GM19238 (cell line): ENCODE results near the gene KRT85.
"Not testable (repeated sequence)": the region's sequence is repeated elsewhere in the genome, so short reads cannot be mapped to it uniquely, and the experiment has no call there.

Experiments
- DNase-seq: peaks from one replicate; pipeline ENCODE4 v3.0.0; 2011; ENCODE audit warnings: low spot score; ENCODE audit not compliant: insufficient read length

Gene KRT85

DNA sequence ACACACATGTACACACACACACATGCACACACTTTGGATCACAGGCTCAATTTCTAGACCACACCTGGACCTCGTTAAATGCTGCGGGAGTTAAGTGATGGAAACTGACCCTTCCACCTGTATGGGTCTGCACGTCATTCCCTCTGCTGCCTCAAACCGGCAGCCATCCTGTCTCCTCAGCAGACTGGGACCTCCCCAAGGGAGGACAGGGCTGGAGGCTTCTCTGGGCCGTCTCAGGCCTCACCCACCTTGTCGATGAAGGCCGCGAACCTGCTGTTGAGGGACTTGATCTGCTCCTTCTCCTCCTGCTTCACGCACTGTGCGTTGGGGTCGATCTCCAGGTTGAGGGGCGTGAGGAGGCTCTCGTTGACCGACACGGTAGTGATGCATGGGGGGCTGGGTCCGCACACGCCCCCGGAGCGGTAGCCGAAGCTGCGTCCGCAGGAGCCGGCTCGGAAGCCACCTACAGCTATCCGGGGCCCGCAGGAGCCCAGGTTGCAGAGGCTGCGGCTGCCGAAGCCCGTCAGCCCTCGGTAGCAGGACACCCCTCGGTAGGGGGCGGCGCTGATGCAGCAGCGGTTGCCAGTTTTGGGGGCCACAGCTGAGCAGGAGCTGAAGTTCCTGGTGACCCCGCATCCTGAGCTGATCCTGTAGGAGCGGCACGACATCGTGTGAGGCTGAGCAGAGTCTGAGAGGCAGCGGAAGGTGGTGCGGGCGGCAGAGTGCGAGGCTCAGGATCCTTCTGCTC, at the start of gene KRT85:
KRT85 (minus strand) TSS at position 744 of the 748 bp plus-strand sequence; CDS start at position 668, 76 bp downstream.
- DNase-seq: no peak

DNA sequence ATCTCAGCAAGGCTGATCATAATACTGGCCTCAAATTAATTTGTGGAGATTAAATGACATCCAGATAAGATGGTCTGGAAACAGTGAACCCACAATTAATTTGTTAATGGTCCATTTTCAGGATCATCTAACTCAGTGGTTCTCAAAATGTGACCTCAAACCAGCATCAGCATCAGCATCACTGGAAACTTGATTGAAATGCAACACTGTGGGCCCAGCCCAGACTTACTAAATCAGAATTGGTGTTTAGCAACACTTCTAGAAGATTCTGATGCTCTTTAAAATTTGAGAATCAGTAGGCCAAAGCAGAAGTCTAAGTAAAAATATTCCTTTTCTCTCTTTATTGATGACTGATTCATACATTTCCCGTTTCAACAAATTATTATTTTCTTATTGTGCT, 49.5 kb upstream of the KRT85 start:
- no peak for DNase-seq

DNA sequence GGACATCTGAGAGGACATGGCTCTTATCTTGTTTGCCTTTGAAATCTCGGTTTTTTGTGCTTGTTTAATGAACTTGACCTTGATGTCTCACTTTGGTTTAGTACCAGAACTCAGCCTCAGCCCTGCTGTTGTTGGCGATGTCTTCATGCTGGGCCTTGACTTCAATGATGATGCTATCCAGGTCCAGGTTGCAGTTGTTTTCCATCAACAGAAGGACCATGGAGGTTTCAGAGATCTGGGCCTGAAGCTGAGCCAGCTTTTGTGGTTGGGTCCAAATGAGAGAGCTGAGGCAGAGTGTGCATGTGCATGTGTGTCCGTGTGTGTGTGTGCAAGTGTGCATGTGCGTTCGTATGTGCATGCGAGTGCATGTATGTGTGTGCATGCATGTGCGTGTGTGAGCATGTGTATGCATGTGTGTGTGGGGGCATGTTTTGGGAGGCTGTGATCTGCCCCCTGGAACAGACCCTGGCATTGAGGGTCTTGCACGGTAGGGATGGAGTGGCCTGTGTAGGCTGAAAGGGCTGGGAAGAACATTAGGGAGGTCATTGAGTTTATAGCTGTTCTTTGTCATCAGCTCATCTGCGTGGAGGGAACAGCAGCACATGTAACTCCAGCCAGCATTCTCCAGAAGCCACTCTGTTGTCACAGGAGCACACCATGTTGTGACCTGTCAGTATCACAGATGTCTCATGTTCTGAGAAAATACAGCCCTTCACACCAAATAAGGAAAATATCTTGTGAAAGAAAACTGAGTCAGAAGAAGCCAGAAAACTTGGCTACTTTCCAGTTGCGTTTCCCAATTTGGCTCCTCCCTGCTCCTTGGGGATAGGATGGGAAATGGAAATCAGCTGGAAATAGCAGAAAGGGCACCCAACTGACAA, 48.8 kb upstream of the KRT85 start:
- DNase-seq: no peak

DNA sequence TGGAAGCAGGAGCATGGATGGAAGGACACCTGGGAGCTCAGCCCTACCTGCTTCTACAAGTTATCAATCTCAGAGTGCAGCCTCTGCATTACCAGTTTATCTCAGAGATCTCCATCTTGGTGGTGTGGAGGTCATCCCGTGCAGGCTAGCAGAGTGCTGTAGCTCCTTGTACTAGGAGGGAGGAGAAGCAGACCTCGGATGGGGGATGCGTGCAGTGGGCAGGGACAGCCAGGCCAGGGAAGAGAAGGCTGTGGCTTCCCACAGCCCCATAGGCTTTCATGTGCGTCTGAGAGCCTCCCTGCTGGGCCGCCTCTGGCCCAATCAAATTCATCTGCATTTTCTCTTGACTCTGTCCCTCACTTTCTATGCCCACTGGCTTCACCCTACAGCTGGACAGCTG, 47.7 kb upstream of the KRT85 start:
- no peak for DNase-seq

DNA sequence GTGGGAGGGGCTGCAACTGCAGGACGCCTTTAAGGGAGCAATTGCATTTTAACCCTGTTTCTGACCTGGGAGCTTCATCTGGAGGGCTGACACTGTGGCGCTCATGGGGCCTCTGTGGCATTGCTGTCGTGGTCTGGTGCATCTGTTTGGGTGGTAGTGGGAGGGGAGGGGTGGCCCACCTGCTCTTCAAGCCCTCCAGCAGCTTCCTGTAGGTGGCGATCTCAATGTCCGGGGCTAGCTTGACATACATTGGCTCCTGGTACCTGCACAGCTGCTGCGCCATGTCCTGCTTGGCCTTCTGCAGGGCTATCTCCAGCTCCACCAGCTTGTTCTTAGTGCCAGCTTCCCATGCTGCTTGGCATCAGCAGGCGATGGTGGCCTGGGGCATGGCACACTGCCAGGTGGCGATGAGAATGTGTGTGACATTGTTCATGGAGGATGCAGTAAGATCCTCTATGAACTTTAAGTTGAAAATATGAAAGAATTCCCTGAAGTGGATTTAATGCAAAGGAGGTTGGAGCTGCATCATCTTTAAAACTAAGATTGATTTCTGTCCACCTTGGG, 46.6 kb upstream of the KRT85 start:
- no peak for DNase-seq

DNA sequence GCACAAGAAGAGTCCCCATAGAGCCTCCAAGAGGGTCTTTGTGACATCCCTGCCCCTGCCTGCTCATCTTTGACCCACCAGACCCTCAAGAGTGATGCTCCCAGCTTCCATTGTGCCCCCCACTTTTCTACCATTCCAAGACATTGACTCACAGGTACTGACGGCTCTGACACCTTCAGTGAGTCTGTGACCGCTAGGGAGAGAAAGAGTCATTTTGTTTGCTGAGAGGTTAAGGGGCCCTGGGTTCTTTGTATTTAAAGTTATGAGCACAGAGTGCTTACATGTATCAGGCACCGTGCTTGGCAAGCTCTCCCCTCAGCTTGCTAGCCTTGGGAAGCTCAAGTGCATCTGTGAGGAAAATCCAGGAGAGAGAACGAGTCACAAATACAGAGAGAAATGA, 45.9 kb upstream of the KRT85 start:
- DNase-seq: no peak

DNA sequence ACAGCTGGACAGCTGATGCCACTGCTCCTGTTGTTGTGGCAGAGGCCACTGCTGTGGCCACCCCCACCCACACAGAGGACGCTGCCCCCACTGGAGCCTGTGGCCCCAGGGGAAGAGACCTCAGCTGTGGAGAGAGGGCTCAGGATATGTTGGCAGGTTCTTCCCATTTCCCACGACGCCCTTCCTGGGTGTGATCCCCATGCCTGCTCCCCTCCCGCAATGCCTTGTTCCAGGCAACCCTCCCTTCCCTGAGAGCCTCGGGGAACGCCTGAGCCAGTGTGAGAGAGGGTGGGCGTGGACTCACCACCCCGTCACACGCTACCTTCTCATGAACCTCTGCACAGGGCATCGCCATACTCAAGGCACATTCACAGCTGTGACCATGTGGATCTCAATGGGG, 44.5 kb upstream of the KRT85 start:
- DNase-seq: no peak

DNA sequence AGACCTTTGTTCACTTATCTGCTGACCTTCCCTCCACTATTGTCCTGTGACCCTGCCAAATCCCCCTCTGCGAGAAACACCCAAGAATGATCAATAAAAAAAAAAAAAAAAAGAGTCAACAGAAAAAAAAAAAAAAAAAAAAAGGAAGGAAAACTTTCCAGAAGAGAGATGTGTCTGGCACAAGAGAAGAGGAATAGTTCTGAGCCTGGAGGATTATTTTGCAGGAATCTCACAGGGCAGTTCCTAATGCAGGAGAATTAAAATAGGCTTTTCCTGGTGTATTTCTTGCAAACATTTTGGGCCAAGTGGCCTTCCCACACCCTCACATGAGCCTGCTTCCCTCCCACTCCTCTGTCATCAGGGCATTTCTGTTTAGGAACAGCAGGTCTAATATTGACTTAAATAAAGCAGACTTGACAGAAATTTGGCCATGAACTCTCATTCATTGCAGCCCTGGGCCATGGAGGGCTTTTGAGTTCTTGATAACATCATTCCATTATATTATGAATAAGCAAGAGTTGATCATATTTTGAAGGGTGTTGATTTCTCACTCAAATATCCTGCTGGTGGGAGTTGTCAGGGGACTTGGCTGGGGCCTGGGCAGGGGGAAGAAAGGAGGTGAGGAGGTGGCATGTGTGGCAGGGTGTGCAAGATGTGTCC, 43.4 kb upstream of the KRT85 start:
- not testable (repeated sequence) for DNase-seq

DNA sequence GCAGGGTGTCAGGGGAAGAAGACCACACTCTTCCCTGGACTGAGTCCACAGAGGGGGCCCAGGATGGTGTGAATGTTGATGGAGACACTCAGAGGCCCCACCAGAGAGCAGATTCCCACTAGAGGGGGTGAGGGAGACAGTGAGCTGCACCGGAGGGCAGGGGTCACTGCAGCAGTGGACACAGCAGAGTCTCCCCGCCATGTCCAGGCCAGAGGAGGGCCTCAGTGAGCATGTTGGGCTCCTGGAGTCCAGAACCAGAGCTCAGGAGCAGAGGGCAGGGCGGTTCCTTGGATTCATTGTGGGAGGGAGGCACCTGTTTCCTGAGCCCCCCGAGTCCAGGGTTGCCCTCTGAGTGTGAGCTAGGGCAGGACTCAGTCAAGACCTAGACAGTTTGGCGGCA, 40.6 kb upstream of the KRT85 start:
- DNase-seq: no peak

DNA sequence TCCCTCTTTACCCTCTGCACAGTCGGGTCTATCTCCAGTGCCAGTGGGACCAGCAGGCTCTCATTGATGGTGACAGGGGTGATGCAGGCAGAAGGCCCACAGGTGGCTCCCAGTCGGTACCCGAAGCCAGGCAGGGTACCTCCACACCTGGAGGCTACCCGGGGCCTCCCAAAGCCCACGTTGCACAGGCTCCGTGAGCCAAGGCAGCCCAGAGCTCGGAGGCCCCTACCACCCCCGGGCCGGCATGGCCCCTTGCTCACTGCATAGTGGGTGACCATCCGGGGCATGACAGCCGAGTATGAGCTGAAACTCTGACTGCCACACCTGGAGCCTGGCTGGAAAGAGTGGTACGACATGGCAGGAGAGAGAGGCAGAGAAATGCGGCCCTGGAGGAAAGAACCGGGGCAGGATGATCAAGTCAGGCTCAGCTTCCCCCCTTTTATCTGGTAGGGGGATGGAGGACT, 38.7 kb upstream of the KRT85 start, which contains the start of gene KRT82:
KRT82 (minus strand) TSS at position 414 of the 464 bp plus-strand sequence; CDS start at position 356, 58 bp downstream.
- DNase-seq: no peak

DNA sequence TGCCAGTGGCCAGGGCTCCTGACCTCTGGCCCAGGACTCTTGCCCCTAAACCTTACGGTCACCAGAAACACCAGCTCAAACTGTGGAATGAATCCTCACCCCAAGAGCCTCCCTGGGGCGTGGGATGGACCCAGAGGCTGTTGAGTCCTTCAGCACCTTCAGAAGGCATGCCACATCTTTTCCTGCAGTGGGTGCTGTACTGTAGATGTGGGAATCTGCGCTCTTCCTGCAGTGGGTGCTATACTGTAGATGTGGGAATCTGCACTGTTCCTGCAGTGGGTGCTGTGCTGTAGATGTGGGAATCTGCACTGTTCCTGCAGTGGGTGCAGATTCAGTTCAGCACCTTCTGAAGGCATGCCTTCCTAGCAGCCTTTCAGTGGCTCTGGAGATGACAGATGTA, 37.7 kb upstream of the KRT85 start:
- DNase-seq: no peak

DNA sequence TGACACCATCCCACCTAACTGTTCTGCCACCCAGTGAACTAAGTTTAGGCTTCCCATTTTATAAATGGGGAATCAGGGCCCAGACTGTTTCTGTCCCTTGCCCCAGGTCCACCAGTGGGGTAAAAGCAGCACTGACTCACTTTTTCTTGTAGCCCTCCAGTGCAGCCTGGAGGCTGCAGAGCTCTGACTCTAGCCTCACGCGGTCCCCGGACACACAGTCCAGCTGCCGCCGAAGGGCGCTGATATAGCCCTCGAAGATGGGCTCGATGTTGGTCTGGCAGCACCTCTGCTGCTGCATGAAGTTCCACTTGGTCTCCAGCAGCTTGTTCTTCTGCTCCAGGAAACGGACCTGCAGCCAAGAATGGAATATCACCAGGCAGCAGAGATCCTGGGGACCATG, 36.3 kb upstream of the KRT85 start:
- DNase-seq: no peak

DNA sequence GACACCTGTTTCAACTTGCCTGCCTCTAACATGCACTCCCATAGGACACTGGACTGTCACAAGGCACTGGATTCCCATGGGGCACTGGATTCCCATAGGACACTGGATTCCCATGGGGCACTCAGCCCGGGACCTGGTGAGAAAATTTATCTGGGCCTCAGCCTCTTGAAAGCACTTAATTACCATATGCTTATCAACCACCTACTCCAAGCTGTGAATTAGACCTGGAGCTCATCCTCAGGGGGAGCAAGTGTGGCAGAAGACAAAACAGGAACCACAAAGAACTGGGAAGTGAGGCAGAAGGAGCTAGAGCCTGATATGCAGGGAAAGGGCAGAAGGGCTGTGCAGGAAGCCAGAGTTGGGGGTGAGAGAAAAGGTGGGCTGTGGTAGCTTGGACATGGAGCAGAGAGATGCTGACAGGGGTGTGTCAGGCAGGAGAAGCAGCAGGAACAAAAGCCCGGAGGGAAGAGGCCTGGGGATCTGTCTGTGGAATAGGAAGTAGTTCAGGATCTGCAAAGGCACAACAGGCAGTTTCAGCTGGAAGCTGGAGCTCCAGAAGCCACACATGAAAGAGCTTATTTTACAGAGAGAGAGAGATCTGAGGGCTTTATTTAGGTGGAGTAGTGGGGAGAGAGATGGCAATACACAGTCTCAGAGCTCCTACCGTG, 35.7 kb upstream of the KRT85 start:
- DNase-seq: no peak

DNA sequence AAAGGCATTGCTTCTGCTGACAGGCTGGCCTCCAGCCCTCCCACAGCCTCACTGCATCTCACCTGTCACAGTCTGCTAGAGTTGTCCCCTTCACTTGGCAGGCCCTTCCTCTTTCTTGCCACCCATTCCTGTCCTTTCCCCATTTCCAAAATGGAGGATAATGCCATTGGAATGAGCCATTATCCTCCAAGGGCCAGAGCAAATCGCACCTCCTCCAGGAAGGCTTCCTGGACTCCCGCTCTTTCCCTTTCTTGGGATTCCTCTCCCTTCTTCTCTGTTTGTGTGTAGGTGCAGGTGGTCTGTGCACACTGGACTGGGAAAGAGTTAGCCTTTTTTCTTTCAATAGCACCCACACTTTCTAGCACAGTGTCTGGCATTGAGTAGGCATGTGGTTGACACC, 35.1 kb upstream of the KRT85 start:
- DNase-seq: no peak

DNA sequence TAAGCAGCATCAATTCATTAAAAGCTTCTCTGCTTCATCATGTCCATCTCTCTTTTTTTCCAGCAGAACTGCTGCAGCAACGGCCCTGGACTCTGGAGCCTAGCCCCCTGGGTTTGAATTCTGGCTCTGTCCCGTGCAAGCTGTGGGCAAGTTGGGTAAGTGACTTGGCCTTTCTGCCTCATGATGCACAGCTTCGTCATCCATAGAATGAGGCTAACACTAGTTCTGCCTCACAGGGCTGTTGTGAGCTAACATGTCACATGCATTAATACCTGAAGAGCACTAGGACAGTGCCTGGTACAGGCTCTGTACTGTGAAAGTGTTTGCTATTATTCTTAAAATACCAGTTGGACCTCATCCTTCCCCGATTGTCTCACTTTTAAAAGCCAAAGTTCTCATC, 34.6 kb upstream of the KRT85 start:
- no peak for DNase-seq

DNA sequence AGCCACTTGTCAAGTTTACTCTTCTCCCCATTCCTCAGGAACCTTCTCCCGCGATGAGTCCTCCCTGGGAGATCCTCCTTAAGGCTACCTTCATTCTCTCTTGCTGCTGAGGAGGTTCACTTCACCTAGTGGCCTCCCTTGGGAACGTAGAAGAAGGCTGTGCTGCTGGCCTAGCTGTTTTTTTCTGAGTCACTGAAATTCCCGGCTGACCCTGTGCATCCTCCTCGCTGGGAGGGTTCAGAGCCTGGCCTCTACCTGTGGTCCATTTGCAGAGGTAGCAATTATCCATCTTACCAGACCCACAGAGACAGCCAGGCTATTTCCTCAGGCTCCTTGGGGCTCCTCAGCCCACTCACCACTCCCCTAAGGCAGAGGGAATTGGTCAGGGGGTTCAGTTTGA, 34.2 kb upstream of the KRT85 start:
- DNase-seq: no peak

DNA sequence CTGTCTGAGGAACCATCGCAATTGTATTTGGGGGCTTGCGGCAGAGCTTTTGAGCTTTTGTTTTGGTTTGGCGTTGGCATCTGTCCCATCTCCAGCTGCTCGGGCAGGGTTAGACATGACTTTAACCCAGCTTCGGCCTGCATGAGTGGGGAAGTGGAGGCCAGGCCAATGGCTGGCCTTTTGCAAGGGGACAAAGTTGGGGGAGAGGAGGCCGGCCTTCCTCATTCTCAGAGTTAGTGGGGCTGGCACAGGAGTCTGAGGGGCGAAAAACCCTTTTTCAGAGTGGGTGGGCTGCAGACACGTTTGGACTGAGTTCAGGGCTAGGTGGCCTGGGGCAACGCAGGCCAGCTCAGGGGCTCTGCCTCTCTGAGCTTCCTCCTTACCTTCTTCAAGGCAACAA, 33.6 kb upstream of the KRT85 start:
- no peak for DNase-seq

DNA sequence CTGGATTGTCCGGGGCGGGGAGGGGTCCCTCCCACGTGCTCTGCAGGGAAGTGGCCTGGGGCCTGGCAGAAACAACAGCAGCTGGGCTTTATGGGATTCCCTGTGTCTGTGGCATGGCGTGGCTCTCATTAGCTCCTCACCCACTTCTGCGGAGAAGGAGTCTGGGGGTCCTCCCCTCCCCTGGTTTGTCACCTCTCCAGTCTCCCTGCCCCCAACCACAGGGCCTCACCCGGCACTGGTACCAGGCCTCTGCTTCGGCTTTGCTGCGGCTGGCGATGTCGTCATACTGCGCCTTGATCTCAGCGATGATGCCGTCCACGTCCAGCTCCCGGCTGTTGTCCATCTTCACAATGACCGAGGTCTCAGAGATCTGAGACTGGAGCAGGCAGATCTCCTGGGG, 32.5 kb upstream of the KRT85 start:
- no peak for DNase-seq

DNA sequence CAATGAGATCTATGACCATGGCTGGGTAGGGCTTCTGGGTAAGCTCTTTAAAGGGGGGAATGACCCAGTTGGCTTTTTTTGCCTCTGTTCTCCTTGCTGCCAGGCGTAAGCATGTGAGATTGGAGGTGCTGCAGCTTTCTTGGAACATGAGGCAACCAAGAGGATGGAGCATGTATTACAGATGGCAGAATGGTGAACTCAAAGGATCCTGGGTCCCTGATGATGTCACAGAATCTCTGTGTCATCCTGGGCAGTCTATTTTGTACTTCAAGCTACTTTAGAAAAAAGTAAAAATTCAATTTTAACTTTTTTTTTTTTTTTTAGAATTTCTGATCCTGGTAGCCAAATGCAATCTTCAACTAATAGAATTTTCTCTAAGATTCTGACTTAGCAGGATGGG, 30.9 kb upstream of the KRT85 start:
- no peak for DNase-seq

DNA sequence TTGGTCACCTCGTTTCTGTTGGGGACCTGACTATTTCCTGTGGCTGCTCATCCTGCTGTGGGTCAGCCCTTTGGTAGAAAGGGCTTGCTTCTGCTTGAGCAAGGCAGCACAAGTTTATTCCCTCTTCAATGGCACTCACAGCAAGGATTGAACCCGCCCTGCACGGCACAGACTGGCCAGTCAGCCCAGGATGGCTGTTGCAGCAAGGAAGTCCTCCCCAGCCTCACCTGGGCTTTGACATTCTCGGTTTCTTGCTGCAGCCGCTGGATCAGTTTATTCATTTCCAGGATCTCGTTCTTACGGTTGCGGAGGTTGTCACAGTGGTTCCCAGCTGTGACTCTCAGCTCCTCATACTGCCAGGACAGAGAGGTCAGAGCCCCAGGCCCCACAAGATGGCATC, 29.4 kb upstream of the KRT85 start:
- DNase-seq: no peak

DNA sequence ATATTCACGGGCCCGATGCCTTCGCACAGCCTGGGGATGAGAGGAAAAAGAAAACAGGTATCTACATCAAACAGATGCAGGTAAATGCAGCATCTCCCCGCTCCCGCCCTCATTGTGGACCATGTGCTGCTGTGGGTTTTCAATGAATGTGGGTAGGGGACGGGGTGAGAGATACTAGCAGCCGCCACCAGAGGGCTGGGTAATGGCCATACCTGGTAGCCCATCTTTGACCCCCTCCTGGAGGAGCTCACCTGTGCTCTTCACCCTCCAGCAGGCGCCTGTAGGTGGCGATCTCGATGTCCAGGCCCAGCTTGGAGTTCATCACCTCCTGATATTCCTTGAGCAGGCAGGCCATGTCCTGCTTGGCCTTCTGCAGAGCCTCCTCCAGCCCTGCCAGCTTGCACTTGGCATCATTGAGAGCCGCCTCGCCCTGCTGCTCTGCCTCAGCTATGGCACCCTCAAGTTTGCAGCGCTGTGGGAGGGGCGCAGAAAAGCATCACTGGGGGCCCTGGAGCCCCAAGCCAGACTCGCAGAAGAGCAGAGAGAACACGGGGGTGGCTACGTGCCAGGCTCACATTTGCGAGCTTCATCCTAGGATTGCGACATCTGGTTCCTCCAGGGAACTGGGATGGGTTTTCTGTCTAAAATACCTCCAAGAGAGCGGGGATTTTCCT, 28.6 kb upstream of the KRT85 start:
- no peak for DNase-seq
